Non-pigmented ciliary epithelial cell (primary cell): ENCODE data around the gene TMEM45B.
"Not testable (repeated sequence)": the region's sequence is repeated elsewhere in the genome, so short reads cannot be mapped to it uniquely, and the experiment has no call there.

Source experiments
- DNase-seq: peaks from one replicate; pipeline ENCODE4 v3.0.0-alpha.2; 2010; ENCODE audit warnings: low read depth

Gene TMEM45B

DNA sequence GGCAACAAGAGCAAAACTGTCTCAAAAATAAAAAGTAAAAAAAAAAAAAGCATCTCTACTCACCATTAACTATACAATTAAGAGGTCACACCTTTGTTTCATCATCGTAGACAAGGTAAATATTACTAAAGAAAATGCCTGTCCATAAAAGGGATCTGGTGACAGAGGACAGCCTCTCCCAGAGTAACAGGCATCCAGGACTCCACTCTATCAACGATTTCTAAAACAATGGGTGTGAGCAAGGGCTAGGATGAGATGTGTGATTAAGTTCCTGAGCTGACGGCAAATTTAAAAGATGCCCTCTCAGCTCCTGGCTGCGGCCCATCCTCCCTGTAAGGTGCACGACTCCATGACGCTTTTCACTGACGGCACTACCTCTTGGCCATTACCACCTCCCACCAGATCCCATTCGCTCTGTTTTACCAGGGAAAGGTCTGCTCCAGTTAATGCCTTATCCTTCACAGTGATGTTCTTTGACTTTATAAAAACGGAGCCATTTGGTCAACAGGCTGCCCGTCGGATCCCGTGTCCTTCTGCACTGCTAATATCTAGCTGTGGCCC lies 2.3 kb upstream of the TMEM45B start:
- no peak for DNase-seq

DNA sequence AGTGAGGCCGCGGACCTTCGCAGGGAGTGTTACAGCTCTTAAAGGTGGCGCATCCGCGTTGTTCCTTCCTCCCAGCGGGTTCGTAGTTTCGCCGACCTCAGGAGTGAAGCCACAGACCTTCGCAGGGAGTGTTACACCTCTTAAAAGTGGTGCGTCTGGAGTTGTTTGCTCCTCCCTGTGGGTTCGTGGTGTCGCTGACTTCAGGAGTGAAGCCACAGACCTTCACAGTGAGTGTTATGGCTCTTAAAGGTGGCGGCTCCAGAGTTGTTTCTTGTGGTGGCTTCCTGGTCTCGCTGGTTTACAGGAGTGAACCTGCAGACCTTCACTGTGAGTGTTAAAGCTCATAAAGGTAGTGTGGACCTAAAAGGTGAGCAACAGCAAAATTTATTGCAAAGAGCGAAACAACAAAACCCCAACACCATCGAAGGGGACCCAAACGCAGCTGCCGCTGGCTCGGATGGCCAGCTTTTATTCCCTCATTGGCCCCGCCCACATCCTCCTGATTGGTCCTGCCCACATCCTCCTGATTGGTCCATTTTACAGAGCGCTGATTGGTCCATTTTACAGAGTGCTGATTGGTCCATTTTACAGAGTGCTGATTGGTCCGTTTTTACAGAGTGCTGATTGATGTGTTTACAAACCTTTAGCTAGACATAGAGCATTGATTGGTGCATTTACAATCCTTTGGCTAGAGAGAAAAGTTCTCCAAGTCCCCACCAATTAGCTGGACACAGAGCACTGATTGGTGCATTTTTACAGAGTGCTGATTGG lies 1.2 kb upstream of the TMEM45B start:
- DNase-seq, result no peak

DNA sequence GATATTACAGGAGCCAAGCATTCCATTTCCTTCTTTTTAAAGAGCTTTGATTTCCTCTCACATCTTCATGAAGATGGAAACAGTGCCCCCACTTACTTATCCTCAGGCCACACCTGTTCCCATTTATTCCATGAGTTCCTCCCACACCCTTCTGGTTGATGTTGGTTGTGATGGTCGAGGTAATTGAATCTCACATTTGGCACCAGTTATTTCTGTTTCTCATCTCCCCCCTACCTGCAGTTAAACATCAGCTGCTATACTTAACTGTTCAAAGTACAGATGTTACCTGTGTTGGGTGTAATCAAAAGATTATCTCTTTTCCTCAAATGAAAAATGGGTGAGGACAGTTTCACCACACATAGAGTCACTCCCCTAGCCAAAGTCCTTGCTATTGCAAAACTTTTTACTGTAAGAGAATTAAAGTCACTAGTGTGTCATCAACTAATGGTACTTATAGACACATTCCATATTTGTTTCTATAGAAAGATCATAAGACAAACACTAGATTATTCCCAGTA lies 1.9 kb downstream of the TMEM45B start:
- no peak for DNase-seq

DNA sequence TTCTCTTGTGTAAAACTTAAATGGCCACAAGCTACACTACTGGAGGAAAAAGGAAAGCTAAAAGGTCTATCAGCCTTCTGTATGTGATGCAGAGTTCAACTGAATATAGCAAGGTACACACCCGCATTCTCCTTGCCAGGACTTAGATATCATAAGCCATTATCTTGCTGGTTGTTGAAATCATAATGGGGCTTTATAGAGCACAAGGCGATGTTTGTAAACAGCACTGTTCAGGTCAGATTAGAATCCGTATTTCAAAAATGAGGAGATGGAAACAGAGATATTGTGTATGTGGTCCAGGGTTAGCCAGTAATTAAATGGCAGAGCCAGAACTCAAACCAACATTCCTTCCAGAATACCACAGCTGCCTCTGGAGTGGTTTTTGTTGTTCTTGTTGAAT lies 2.6 kb downstream of the TMEM45B start:
- DNase-seq, result not testable (repeated sequence)

DNA sequence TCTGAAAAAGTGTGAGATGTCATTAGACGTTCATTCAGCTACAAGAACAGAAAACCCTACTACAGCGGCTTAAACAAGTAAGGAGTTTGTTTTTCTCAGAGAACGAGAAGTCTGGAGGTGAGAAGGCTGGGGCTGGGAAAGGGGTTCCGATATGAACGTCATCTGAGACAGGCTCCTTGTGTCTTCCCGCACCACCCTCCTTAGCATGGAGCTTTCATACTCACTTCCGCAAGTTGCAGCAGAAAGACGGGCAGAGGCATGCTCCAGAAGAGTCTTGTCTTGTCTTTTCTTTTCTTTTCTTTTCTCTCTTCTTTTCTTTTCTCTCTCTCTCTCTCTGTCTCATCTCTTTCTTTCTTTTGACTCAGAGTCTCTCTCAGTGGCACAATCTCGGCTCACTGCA lies 3.6 kb downstream of the TMEM45B start:
- DNase-seq, result no peak

DNA sequence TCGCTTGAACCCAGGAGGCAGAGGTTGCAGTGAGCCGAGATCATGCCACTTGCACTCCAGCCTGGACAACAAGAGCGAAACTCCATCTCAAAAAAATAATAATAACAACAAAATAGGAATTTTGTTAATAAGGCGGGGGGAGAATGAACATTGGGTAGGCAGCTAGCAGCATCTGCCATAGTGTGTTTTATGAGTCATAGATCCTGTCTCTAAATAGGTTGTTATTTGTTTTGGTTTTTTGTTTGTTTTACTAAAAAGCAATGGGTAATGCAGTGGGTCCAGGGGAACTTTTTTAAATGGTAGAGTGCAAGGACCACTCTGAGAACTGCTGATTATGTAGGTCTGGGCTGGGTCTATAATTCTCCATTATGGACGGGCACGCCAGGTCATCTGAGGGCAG lies 4.6 kb downstream of the TMEM45B start:
- not testable (repeated sequence) for DNase-seq

DNA sequence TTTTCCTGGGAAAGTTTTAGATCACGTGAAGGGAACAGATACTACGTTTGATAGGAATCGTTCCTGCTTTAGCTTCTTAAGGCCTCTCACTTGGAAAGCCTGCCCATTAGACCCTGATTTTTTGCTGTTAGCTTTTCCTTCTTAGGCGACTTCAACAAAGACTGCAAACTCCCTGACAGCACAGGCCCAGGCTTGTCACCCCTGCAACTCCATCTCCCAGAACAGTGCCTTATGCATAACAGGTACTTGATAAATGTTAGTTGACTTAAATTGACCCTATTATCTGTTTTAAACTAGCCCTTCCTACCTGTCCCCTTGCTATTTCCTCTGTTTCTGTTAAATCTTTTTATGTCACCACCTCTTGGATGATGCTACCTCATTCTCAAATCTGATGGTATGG lies 7.6 kb downstream of the TMEM45B start:
- DNase-seq, result not testable (repeated sequence)

DNA sequence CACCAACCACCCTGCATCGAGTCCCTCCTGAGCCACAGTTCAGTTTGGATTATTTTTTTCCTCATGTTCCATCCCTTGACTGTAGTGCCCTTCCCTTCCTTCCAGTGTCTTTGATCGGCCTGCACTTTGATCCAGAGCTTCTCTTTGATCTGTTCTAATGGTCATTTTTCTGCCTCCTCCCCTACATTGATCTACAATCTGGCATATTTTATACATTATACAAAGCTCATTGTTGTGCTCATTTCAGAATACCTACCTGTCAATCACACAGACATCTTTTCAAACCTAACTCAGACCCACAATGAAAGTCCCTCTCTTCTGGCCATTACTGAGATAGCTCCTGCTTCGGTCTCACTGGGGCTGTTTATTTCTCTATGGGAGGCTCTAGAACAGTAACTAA lies 8.2 kb downstream of the TMEM45B start:
- DNase-seq, result not testable (repeated sequence)

DNA sequence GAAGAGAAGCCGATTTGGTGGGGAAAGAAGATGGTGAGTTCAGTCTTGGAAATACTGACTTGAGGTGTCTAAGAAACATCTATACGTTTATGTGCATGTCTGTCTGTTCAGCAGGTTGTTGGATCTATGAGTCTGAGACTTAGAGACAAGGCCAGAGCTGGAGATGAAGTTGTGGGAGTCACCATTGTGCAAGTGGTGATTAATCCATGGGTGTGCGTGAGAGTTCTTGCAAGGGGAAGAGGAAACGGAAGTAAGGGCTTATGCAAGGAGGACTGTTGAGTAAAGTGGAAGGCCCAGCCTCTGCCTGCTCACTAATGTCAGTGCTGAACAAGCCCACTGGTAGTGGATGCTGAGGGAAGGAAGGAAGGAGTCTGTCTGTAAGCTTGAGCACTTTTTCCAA lies 9.7 kb downstream of the TMEM45B start:
- no peak for DNase-seq

DNA sequence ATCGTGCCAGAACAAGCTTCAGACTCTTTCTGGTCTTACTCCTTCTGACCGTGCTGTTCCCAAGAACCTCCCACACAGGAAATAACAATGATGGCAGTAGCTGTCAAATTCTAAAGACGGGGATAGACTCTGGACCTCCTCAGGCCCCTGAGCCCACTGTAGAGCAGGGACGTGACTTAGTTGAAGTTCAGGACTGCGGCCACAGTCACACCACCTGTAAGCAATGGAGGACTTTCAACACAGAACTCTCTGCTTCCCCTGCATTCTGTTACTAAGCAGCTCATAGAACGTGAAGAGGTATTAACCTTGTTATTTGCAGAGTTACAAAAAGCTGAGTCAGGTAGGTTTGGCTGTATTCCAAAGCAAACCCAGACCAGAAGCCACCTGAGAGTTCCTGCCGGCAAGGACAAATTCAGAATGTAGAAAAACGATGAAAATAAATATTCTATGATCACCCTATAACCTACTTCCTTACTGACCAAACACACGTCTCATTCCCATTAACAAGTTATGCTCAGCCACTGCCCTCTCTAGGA lies 12.7 kb downstream of the TMEM45B start:
- DNase-seq, result no peak

DNA sequence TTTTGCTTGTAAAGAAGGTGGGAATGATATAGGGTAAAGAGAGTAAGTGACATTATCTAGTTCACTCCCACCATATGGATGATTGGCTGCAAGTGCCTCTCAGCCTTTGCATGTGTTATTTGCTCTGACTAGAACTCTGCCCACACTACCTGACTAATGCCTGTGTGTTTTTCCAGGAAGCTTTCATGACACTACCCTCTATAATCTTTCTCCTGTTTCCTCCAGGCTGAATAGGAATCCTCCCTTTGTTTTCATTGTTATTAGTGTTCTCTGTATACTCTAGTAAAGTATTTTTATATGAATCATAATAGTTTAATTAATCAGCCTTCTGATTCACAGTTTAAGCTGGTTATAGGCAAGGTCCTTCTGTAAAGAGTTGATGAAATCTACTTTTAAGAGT lies 13.8 kb downstream of the TMEM45B start:
- DNase-seq, result not testable (repeated sequence)

DNA sequence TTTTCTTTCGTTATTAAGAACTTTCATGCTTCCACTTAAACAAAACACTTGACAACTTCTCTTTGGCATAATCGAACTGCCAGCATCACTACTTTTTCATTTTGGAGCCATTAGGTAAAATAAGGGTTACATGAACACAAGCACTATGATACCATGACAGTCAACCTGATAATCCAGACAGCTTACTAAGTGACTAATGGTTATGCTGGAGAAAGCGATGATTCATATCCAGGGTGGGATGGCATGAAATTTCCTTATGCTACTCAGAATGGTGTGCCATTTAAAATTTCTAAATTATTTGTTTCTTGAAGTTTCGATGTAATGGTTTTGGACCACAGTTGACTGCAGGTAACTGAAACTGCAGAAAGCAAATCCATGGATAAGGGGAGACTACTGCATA lies 15.6 kb downstream of the TMEM45B start:
- DNase-seq, result not testable (repeated sequence)

DNA sequence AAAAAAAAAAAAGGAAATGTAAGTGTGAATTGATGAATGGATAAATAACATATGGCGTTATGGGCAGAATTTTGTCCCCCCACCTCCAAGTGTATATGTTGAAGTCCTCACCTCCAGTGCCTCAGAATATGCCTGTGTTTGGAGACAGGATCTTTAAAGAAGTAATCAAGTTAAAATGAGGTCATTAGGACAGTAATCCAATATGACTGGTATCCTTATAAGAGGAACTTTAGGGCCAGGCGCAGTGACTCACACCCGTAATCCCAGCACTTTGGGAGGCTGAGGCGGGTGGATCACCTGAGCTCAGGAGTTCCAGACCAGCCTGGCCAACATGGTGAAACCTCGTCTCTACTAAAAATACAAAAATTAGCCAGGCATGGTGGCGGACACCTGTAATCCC lies 17.6 kb downstream of the TMEM45B start:
- not testable (repeated sequence) for DNase-seq

DNA sequence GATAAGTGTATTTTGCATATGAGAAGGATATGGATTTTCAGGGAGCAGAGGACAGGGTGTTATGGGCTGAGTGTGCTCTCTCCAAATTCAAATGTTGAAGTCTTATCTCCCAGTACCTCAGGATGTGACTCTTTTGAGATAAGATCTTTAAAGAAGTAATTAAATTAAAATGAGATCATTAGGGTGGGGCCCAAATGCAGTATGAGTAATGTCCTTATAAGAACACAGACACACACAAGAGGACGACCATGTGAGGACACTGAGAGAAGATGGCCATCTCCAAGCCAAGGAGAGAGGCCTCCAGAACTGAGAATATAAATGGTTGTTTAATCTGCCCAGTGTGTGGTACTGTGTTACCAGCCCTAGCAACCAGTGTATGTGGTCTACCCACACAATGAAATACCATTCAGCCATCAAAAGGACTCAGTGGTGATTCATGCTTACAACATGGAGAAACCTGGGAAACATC lies 20.8 kb downstream of the TMEM45B start:
- DNase-seq, result not testable (repeated sequence)

DNA sequence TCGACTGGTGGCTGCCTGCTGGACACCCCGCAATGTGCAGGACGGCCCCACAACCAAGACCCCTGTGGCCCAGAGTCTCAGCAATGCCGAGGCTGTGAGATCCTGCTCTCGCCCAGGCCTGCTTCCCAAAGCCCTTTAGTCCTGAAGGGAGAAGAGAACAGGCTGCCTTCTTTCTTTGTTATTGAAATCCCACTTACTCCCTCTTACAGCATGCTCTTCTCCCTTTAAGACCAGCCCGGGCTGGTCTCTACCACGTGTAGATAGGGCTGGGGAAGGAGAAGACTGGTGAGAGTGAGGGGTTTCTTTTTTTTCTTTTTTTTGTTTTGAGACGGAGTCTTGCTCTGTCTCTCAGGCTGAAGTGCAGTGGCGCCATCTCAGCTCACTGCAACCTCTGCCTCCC lies 21.3 kb downstream of the TMEM45B start:
- DNase-seq, result no peak

DNA sequence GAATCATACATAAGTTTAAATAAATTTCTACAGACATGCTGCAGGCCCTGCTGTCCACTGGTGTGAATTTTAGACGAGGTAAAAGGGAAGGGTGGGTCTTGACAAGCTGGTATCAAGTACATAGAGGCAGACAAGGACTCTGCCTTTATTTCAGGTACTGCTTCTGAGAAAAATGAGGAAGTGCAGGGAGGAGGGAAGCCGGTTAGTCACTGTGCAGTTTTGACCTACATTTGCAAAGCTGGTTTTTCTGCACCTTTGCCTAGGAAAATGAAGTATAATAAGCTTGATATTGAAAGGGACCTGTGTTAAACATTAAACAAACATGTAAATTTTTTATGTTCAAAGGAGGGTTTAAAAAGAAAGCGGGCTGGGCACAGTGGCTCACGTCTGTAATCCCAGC lies 24.6 kb downstream of the TMEM45B start:
- DNase-seq, result no peak

DNA sequence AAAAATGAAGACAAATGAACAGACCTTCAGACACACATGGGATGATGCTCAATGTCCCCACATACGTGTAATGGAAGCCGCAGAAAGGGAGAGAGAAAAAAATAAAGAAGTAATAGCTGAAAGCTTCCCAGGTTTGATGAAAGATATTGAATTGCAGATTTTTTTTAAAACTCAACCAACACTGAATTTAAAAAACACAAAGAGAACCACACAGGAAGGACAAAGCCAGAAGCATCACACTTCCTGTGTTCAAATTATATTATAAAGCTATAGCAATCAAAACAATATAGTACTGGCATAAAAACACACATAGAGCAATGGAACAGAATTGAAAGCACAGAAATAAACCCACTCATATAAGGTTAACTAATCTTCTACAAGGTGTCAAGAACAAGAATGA lies 26.5 kb downstream of the TMEM45B start:
- DNase-seq, result no peak

DNA sequence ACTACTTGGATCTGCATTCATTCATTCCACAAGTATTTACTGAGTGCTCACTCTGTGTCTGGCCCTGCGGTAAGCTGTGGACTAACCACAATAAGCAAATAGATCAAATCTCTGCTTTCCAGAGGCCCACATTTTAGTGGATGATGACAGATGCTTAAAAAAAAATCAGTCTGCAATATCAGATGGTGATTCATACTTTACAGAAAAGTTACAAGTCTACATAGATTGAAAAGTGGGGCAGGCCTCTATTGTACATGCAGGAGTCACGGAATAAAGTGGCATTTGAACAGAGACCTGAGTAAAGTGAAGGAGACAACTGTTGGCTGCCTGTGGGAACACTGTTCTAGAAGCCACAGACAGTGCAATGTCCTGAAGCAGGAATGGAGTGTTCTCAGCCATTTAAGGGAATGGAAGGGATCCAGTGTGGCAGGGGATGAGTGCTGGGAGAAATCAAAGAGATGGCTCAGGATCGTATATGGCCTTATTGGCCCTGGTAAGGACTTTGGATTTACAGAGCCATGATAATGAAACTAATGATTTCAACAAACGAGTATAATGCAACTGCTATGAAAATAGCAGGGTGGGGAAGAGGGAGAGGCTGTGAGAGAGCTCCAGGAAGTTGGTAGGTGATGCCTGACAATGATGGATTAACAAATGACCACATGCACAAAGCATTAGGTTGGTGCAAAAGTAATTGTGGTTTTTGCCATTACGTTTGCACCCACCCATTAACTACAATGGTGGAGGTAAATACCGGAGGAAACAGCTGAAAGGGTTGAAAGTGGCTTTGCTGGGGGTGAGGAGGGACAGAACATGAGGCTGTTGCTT lies 31.1 kb downstream of the TMEM45B start:
- peak; percentile 93 for DNase-seq

DNA sequence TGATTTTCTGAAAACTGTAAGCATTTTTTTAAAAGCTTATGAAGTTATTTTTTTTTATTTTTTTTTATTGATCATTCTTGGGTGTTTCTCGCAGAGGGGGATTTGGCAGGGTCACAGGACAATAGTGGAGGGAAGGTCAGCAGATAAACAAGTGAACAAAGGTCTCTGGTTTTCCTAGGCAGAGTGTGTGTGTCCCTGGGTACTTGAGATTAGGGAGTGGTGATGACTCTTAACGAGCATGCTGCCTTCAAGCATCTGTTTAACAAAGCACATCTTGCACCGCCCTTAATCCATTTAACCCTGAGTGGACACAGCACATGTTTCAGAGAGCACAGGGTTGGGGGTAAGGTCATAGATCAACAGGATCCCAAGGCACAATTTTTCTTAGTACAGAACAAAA lies 31.7 kb downstream of the TMEM45B start:
- DNase-seq, result not testable (repeated sequence)

DNA sequence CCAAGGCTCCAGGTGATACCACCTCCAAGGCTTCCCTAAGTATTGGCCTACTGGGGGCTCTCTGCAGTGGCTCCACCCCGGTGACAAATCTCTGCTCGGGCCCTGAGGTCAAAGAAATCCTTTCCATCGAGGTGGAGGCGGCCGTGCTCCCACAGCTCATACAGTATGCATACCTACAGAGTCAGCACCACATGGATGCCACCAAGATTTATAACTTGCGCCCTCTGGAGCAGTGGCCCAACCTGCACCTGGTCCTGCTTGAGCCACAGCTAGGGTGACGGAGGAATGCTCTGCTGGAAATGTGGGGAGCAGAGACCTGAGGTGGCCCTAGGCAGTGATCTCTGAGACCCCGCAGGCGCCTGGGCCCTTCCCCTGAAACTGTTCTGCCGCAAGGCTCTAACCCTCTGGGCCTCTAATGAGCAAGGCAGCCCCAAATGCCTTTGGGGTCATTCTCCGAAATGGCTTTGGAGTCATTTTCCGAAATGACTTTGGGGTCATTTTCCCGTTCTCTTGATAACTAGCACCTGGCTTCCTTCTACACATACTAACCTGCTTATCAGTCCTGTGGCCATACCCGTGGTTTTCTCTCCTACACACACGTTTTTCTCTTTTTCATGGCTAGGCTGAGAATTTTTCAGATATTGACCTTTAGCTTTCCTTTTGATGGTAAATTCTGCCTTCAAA lies 33.9 kb downstream of the TMEM45B start:
- DNase-seq, result no peak

DNA sequence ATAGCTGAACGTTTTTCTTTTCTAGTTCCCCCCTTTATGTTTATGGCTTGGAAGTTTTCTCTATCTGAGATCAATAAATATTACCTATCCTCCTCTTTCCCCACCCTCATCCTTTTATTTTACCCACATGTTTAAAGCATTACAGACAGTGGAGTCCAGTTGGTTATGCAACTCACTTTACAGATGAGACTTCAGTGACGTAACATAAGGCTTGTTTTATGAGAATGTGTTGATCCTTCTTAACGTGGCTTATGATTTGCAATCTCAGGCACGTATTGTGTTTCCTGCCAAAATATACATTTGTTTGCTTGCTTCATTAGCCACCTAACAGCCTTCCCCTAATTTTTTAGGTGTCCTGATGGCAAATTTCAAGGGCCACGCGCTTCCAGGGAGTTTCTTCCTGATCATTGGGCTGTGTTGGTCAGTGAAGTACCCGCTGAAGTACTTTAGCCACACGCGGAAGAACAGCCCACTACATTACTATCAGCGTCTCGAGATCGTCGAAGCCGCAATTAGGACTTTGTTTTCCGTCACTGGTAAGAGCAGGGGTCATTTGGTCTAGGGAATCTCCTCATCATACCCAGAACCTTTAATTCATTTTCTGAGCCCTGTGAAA lies 36.6 kb downstream of the TMEM45B start:
- DNase-seq, result no peak
